Glutamatergic neuron (in vitro differentiated cells): ENCODE measurements around the gene KRTAP1-3. TPM values are rescaled to one million over a fixed set of nuclear protein-coding genes. Genes with fewer than 3 reads are reported as not detected.
"Not testable (repeated sequence)": the region's sequence is repeated elsewhere in the genome, so short reads cannot be mapped to it uniquely, and the experiment has no call there.

ENCODE experiments used
- DNase-seq: peaks from one replicate; pipeline ENCODE4 v3.0.0; 2022
- H3K27ac Mint-ChIP-seq: one replicate; pipeline ENCODE4 v1.8.0; 2020; ENCODE audit warnings: mild to moderate bottlenecking, mixed read lengths, inconsistent platforms; ENCODE audit not compliant: unreplicated experiment
- H3K27me3 Mint-ChIP-seq: one replicate; pipeline ENCODE4 v1.8.0; 2020; ENCODE audit warnings: mild to moderate bottlenecking, moderate library complexity, mixed read lengths, inconsistent platforms; ENCODE audit not compliant: unreplicated experiment
- H3K36me3 Mint-ChIP-seq: one replicate; pipeline ENCODE4 v1.8.0; 2020; ENCODE audit warnings: mild to moderate bottlenecking, mixed read lengths, inconsistent platforms; ENCODE audit not compliant: unreplicated experiment
- H3K4me1 Mint-ChIP-seq: one replicate; pipeline ENCODE4 v1.8.0; 2020; ENCODE audit warnings: mild to moderate bottlenecking, low read depth, mixed read lengths, inconsistent platforms; ENCODE audit not compliant: unreplicated experiment
- H3K4me3 Mint-ChIP-seq: one replicate; pipeline ENCODE4 v1.8.0; 2020; ENCODE audit warnings: mild to moderate bottlenecking, mixed read lengths, inconsistent platforms; ENCODE audit not compliant: unreplicated experiment
- H3K9me3 Mint-ChIP-seq: one replicate; pipeline ENCODE4 v1.8.0; 2020; ENCODE audit warnings: mild to moderate bottlenecking, moderate library complexity, mixed read lengths, inconsistent platforms; ENCODE audit not compliant: unreplicated experiment
- CTCF ChIP-seq: fragments of 200-600 bp; sonication (generic); IDR thresholded peaks from one replicate; pipeline ENCODE4 v1.5.0; 2021; ENCODE audit not compliant: partially characterized antibody, unreplicated experiment
- total RNA-seq: library from RNA; stranded (reverse); fragmentation: NEBNext Ultra II Directional; extraction: Animal tissue kit (Norgen Biotek cat#: 25700); gene quantifications from one replicate; pipeline ENCODE4 v1.2.1, GENCODE V29; 2021; ENCODE audit not compliant: unreplicated experiment

Gene KRTAP1-3
- total RNA-seq, 1 donor from 2014 or later: not detected

GRCh38 chr17:41071606-41072360, 37.1 kb upstream of the KRTAP1-3 start:
- H3K27ac Mint-ChIP-seq: peak overlapping the region; percentile 90
- peak; percentile 48 for DNase-seq
- H3K4me1 Mint-ChIP-seq: peaks cover 5% of the 10 kb centered on the region
- peaks cover 9% of the 10 kb centered on the region for H3K9me3 Mint-ChIP-seq
- TF ChIP-seq CTCF: no peak
- peaks cover 8% of the 10 kb centered on the region for H3K36me3 Mint-ChIP-seq
- H3K27me3 Mint-ChIP-seq: peaks cover 8% of the 10 kb centered on the region
- peak overlapping the region; percentile 67 for H3K4me3 Mint-ChIP-seq

GRCh38 chr17:41069031-41069430, 34.4 kb upstream of the KRTAP1-3 start:
- DNase-seq: no peak
- peaks cover 5% of the 10 kb centered on the region for H3K4me1 Mint-ChIP-seq
- TF ChIP-seq CTCF: no peak
- H3K27me3 Mint-ChIP-seq: peaks cover 8% of the 10 kb centered on the region
- H3K27ac Mint-ChIP-seq: no peak overlapping the region
- H3K36me3 Mint-ChIP-seq: peaks cover 13% of the 10 kb centered on the region
- H3K4me3 Mint-ChIP-seq: no peak overlapping the region
- peaks cover 9% of the 10 kb centered on the region for H3K9me3 Mint-ChIP-seq

GRCh38 chr17:41067281-41067680, 32.6 kb upstream of the KRTAP1-3 start:
- Mint-ChIP-seq H3K4me1 (peaks cover 5% of the 10 kb centered on the region), H3K4me3 (no peak overlapping the region), H3K36me3 (peaks cover 11% of the 10 kb centered on the region), H3K27me3 (peaks cover 7% of the 10 kb centered on the region), H3K27ac (no peak overlapping the region), H3K9me3 (peaks cover 9% of the 10 kb centered on the region)
- no peak for TF ChIP-seq CTCF
- DNase-seq: no peak

GRCh38 chr17:41065829-41066624, 31.4 kb upstream of the KRTAP1-3 start, which contains the start of gene KRTAP2-4:
Gene KRTAP2-4 (minus strand): TSS chr17:41065879. CDS start chr17:41065845, 34 bp downstream.
- Mint-ChIP-seq H3K4me3 (no peak within 1 kb of the TSS), H3K36me3 (peaks cover 5% of the 10 kb centered on the region), H3K9me3 (peaks cover 2% of the 10 kb centered on the region), H3K27me3 (no peaks in the 10 kb centered on the region), H3K27ac (no peak within 1 kb of the TSS), H3K4me1 (peaks cover 5% of the 10 kb centered on the region)
- no peak for DNase-seq
- TF ChIP-seq CTCF: no peak

- H3K27ac Mint-ChIP-seq, H3K36me3 Mint-ChIP-seq, H3K4me3 Mint-ChIP-seq, DNase-seq, H3K27me3 Mint-ChIP-seq, H3K4me1 Mint-ChIP-seq, H3K9me3 Mint-ChIP-seq: not testable (repeated sequence)
Observed at GRCh38 chr17:41065016-41065689, 30.5 kb upstream of the KRTAP1-3 start.
